Suprapubic skin (tissue), 4 donors: ENCODE measurements around the gene VSTM2B. TPM values are rescaled to one million over a fixed set of nuclear protein-coding genes. Genes with fewer than 3 reads are reported as not detected.
A peak's percentile ranks its signal among the peaks of the same experiment; 100 is the strongest.

Experiments used
- DNase-seq, 2 donors: peaks; one replicate each; pipeline ENCODE4 v3.0.0-alpha.2; 2019; ENCODE audit warnings: low spot score in 2 of 2
- H3K27ac ChIP-seq: fragments of 200-600 bp; sonication (generic); one replicate; pipeline ENCODE4 v1.5.1; 2019
- H3K27me3 ChIP-seq: fragments of 200-600 bp; sonication (generic); one replicate; pipeline ENCODE4 v1.5.1; 2019
- H3K36me3 ChIP-seq: fragments of 200-600 bp; sonication (generic); one replicate; pipeline ENCODE4 v1.5.1; 2019
- H3K4me1 ChIP-seq: fragments of 200-600 bp; sonication (generic); one replicate; pipeline ENCODE4 v1.5.1; 2019
- H3K4me3 ChIP-seq: fragments of 200-600 bp; sonication (generic); one replicate; pipeline ENCODE4 v1.5.1; 2019; ENCODE audit warnings: mild to moderate bottlenecking
- H3K9me3 ChIP-seq: fragments of 200-600 bp; sonication (generic); one replicate; pipeline ENCODE4 v1.5.1; 2019
- CTCF ChIP-seq, 2 donors: fragments of 200-600 bp in 1 of 2; fragments of 450-650 bp in 1 of 2; sonication (generic) in 1 of 2; IDR thresholded peaks; one replicate each; pipeline ENCODE4 v1.5.1; 2016 to 2019; ENCODE audit warnings: antibody characterized with exemption in 2 of 2, mild to moderate bottlenecking in 1 of 2, moderate library complexity in 1 of 2
- EP300 ChIP-seq: sonication (generic); formaldehyde crosslinking; IDR thresholded peaks from one replicate; pipeline ENCODE4 v1.6.1; 2017; ENCODE audit warnings: antibody characterized with exemption
- POLR2A ChIP-seq, 2 donors: fragments of 450-650 bp; IDR thresholded peaks; one replicate each; pipeline ENCODE4 v1.6.1; 2017; ENCODE audit warnings: antibody characterized with exemption in 2 of 2, mild to moderate bottlenecking in 2 of 2, moderate library complexity in 2 of 2
- POLR2AphosphoS5 ChIP-seq, 3 donors: sonication (generic); formaldehyde crosslinking; IDR thresholded peaks; one replicate each; pipeline ENCODE4 v1.6.1; 2017; ENCODE audit warnings: antibody characterized with exemption in 3 of 3
- WGBS: methylation state at CpG from one replicate; pipeline ENCODE4 v1.1.5; 2018; 5-methylcytosine and 5-hydroxymethylcytosine counted together
- total RNA-seq, 4 donors: library from RNA; depleted of rRNA; stranded (reverse); fragments of >200 nt; gene quantifications; one replicate each; pipeline ENCODE4 v1.1.0, GENCODE V29; 2016

Gene VSTM2B
- total RNA-seq, 4 donors from 2014 or later = not detected

- Histone ChIP-seq H3K4me3 (no peak overlapping the region), H3K36me3 (no peaks in the 10 kb centered on the region), H3K27me3 (peaks cover 19% of the 10 kb centered on the region), H3K9me3 (no peaks in the 10 kb centered on the region), H3K4me1 (no peaks in the 10 kb centered on the region), H3K27ac (no peak overlapping the region)
- DNase-seq = peak in 1 of 2 donors; percentile 26
- 26% methylated on average over 5 of the region's 6 CpGs for WGBS
- TF ChIP-seq EP300 (no peak), CTCF (IDR thresholded peaks at IDR 0.05) (no peak), POLR2A (IDR thresholded peaks at IDR 0.05) (no peak), POLR2AphosphoS5 (IDR thresholded peaks at IDR 0.05) (no peak)
These were observed 13.9 kb downstream of the VSTM2B start for GRCh38 chr19:29539670-29540069.

DNA sequence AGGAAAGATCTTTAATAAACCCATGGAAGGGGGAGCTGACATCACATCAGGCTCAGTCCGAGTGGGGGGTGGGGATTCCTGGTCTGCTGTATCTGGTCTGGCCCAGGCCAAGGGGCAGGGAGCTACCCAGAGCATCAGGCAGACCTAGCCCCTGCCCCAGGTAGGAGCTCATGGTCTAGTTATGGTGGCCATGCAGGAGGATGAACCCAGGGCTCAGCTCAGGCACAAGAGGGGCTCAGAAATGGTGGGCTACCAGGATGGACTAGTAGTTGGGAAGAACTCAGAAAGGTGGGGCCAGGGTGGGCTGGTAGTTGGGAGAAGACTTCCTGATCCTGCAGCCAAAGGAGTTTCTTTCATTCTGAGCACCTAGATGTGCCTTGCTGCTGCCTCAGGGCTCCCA, 14.3 kb downstream of the VSTM2B start:
- Histone ChIP-seq H3K27me3 (peaks cover 18% of the 10 kb centered on the region), H3K27ac (no peak overlapping the region), H3K9me3 (no peaks in the 10 kb centered on the region), H3K36me3 (no peaks in the 10 kb centered on the region), H3K4me3 (no peak overlapping the region), H3K4me1 (no peaks in the 10 kb centered on the region)
- TF ChIP-seq POLR2A (IDR thresholded peaks at IDR 0.05) = no peak
- TF ChIP-seq CTCF (IDR thresholded peaks at IDR 0.05) = no peak
- no peak for TF ChIP-seq POLR2AphosphoS5 (IDR thresholded peaks at IDR 0.05)
- no peak for TF ChIP-seq EP300
- 25% methylated on average over 1 of the region's 1 CpG for WGBS
- peak in 1 of 2 donors; percentile 55 for DNase-seq

GRCh38 chr19:29541473-29542253, 15.9 kb downstream of the VSTM2B start:
- no peak for DNase-seq
- no peak overlapping the region for H3K27ac ChIP-seq
- H3K27me3 ChIP-seq = peaks cover 15% of the 10 kb centered on the region
- no peaks in the 10 kb centered on the region for H3K9me3 ChIP-seq
- no peaks in the 10 kb centered on the region for H3K36me3 ChIP-seq
- 85% methylated on average over 3 of the region's 3 CpGs for WGBS
- no peak overlapping the region for H3K4me3 ChIP-seq
- TF ChIP-seq EP300 (no peak), POLR2A (IDR thresholded peaks at IDR 0.05) (no peak), CTCF (IDR thresholded peaks at IDR 0.05) (no peak), POLR2AphosphoS5 (IDR thresholded peaks at IDR 0.05) (no peak)
- H3K4me1 ChIP-seq = no peaks in the 10 kb centered on the region

DNA sequence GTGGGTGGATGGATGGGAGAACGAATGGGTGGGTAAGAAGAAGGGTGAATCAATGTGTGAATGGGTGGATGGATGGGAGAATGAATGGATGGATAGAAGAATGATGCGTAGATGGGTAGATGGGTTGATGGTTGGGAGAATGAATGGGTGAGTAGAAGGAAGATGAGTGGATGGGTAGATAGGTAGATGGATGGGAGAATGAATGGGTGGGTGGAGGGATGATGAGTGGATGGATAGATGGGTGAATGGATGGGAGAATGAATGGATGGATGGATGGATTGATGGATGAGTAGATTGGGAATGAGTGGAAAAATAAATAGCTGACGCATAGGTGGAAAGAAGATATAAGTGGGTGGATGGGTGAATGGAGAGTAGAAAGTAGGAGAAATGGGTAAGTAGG, 16.5 kb downstream of the VSTM2B start:
- 74% methylated on average over 3 of the region's 3 CpGs for WGBS
- DNase-seq = no peak
- TF ChIP-seq POLR2A (IDR thresholded peaks at IDR 0.05) (no peak), POLR2AphosphoS5 (IDR thresholded peaks at IDR 0.05) (no peak), CTCF (IDR thresholded peaks at IDR 0.05) (no peak), EP300 (no peak)
- H3K27me3 ChIP-seq = peaks cover 15% of the 10 kb centered on the region
- no peak overlapping the region for H3K27ac ChIP-seq
- H3K4me1 ChIP-seq = no peaks in the 10 kb centered on the region
- H3K36me3 ChIP-seq = no peaks in the 10 kb centered on the region
- H3K9me3 ChIP-seq = no peaks in the 10 kb centered on the region
- H3K4me3 ChIP-seq = no peak overlapping the region

DNA sequence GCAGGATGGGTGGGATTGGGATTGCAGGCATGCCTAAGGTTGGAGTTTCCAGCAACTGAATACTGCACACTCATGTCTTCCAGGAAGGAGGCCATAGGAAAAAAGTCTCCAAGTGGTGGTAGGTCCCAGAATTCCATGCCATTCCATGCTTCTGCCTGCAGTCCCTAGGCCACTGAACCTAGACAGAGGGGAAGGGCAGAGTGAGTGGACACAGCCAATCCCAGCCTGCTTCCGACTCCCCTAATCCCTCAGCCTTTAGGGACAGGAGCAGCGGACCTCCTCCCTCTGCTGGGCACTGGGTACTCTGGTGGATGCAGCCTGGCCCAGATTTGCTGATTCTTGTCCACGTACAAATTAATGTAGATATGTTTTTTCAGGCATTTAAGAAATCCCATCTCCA, 17.0 kb downstream of the VSTM2B start:
- H3K27me3 ChIP-seq = peaks cover 15% of the 10 kb centered on the region
- no peak overlapping the region for H3K4me3 ChIP-seq
- 72% methylated on average over 3 of the region's 3 CpGs for WGBS
- no peak overlapping the region for H3K27ac ChIP-seq
- no peaks in the 10 kb centered on the region for H3K36me3 ChIP-seq
- no peaks in the 10 kb centered on the region for H3K4me1 ChIP-seq
- TF ChIP-seq EP300 = no peak
- TF ChIP-seq POLR2A (IDR thresholded peaks at IDR 0.05) = no peak
- TF ChIP-seq POLR2AphosphoS5 (IDR thresholded peaks at IDR 0.05) = no peak
- TF ChIP-seq CTCF (IDR thresholded peaks at IDR 0.05) = no peak
- no peaks in the 10 kb centered on the region for H3K9me3 ChIP-seq
- peak in 1 of 2 donors; percentile 38 for DNase-seq
